ENCODE data around the gene RAB19.

DNA sequence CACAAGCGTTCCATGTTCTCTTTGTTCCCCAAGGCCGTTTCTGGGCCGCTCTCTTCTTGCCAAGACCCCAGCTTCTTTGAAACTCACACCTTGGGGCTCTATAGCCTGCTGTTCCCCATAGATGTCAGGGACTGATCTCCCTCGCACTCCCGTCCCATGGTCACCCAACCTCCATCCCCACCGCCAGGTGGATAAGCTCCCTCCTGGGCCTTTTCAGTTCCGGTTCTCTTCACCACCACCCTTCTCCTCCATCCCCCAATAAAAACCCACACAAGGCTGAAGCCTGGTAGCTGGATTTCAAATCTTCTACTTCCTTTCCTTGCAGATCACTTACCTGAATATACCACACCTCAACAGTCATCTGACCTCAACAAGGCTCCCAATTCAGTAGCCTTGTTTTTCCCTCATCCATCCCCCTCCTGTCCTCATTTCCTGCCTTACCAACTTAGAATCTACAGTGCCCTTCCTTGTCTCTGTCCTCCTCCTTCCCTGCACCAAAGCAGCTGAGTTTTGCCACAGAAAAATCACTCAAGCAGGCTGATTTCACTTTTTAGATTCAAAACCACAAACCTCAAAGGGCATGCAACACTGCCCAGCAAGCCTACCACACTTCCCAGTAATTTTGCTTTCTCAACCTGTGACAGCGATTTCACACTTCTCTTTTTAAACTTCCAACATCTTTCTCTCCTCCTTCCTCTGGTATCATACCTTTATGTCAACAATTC lies 13.2 kb upstream of the RAB19 start:
- no peak for TF ChIP-seq TAF1 (IDR thresholded peaks at IDR 0.05; ENCODE audit: control insufficient read depth, extremely low read depth, insufficient read depth, low read length, severe bottlenecking)
- TF ChIP-seq SMAD1 (IDR thresholded peaks at IDR 0.05; ENCODE audit: low read depth, low read length, partially characterized antibody) = no peak
- TF ChIP-seq STAT5A (IDR thresholded peaks at IDR 0.05; ENCODE audit: borderline replicate concordance, low read length) = no peak
- no peak for TF ChIP-seq SP2 (IDR thresholded peaks at IDR 0.05; ENCODE audit: extremely low read depth, low read depth, low read length, poor library complexity, severe bottlenecking)
- TF ChIP-seq, protein P1, sequence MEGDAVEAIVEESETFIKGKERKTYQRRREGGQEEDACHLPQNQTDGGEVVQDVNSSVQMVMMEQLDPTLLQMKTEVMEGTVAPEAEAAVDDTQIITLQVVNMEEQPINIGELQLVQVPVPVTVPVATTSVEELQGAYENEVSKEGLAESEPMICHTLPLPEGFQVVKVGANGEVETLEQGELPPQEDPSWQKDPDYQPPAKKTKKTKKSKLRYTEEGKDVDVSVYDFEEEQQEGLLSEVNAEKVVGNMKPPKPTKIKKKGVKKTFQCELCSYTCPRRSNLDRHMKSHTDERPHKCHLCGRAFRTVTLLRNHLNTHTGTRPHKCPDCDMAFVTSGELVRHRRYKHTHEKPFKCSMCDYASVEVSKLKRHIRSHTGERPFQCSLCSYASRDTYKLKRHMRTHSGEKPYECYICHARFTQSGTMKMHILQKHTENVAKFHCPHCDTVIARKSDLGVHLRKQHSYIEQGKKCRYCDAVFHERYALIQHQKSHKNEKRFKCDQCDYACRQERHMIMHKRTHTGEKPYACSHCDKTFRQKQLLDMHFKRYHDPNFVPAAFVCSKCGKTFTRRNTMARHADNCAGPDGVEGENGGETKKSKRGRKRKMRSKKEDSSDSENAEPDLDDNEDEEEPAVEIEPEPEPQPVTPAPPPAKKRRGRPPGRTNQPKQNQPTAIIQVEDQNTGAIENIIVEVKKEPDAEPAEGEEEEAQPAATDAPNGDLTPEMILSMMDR (IDR thresholded peaks at IDR 0.05 in 2 of 3, conservative IDR thresholded peaks at IDR 0.05 in 1 of 3; ENCODE audit: insufficient read depth in 2 of 3, low read depth in 1 of 3, low read length in 3 of 3) = no peak
